PC-9 (cell line): ENCODE data around the gene AEBP1.

Experiments used
- CTCF ChIP-seq: fragments of 200-600 bp; sonication (generic); conservative IDR thresholded peaks from 2 replicates; pipeline ENCODE4 v1.6.1; 2017; ENCODE audit warnings: mixed run types, antibody characterized with exemption, mild to moderate bottlenecking, moderate library complexity
- EZH2 ChIP-seq: fragments of 200-600 bp; sonication (generic); IDR thresholded peaks from 2 replicates; pipeline ENCODE4 v1.8.0; 2017; ENCODE audit warnings: antibody characterized with exemption, low read depth

- no peak for TF ChIP-seq CTCF
- TF ChIP-seq EZH2: no peak
Measured at GRCh38 chr7:44057849-44058758, 46.0 kb upstream of the AEBP1 start.
